HG02884 (cell line): Measurements from ENCODE around the gene GGCT.
A peak's percentile ranks its signal among the peaks of the same experiment; 100 is the strongest.
"Not testable (repeated sequence)": the region's sequence is repeated elsewhere in the genome, so short reads cannot be mapped to it uniquely, and the experiment has no call there.

Experiments used
- ATAC-seq: cut with Tn5 transposase; IDR thresholded peaks from one replicate; pipeline ENCODE4 v1.9.1; 2021; ENCODE audit warnings: mild to moderate bottlenecking, moderate library complexity; ENCODE audit not compliant: unreplicated experiment

The GGCT gene

GRCh38 chr7:30519122-30519521 lies 14.5 kb upstream of the GGCT start:
- ATAC-seq, result no peak

GRCh38 chr7:30515761-30516160 lies 11.1 kb upstream of the GGCT start:
- no peak for ATAC-seq

- no peak for ATAC-seq
Measured at GRCh38 chr7:30514776-30515175, 10.1 kb upstream of the GGCT start.

GRCh38 chr7:30514177-30514576 lies 9.5 kb upstream of the GGCT start:
- no peak for ATAC-seq

GRCh38 chr7:30513762-30514161 lies 9.1 kb upstream of the GGCT start:
- ATAC-seq, result no peak

- ATAC-seq, result no peak
Measured at GRCh38 chr7:30511973-30512662, 7.5 kb upstream of the GGCT start.

GRCh38 chr7:30511494-30511893 lies 6.9 kb upstream of the GGCT start:
- ATAC-seq, result no peak

- no peak for ATAC-seq
Measured at GRCh38 chr7:30510124-30511075, 5.8 kb upstream of the GGCT start.

- not testable (repeated sequence) for ATAC-seq
Measured at GRCh38 chr7:30509171-30509857, 4.7 kb upstream of the GGCT start.

GRCh38 chr7:30507346-30507900 lies 2.8 kb upstream of the GGCT start:
- ATAC-seq, result not testable (repeated sequence)

- ATAC-seq, result peak; percentile 9
Measured at GRCh38 chr7:30505174-30505697, 607 bp upstream of the GGCT start.

GRCh38 chr7:30503274-30504212 lies 1.1 kb downstream of the GGCT start:
- no peak for ATAC-seq

- no peak for ATAC-seq
Measured at GRCh38 chr7:30502470-30503251, 2.0 kb downstream of the GGCT start.

- no peak for ATAC-seq
Measured at GRCh38 chr7:30501264-30501663, 3.4 kb downstream of the GGCT start.

- no peak for ATAC-seq
Measured at GRCh38 chr7:30493228-30493627, 11.4 kb downstream of the GGCT start.

- no peak for ATAC-seq
Measured at GRCh38 chr7:30491417-30491816, 13.2 kb downstream of the GGCT start.

GRCh38 chr7:30487371-30487770 lies 17.3 kb downstream of the GGCT start:
- no peak for ATAC-seq

GRCh38 chr7:30485667-30486066 lies 19.0 kb downstream of the GGCT start:
- no peak for ATAC-seq

GRCh38 chr7:30481416-30481815 lies 23.2 kb downstream of the GGCT start:
- ATAC-seq, result not testable (repeated sequence)
